Omental fat pad (tissue), 4 donors: Measurements from ENCODE around the gene CLK3. TPM values are rescaled to one million over a fixed set of nuclear protein-coding genes. Genes with fewer than 3 reads are reported as not detected.
"Not testable (repeated sequence)": the region's sequence is repeated elsewhere in the genome, so short reads cannot be mapped to it uniquely, and the experiment has no call there.

ENCODE experiments used
- ATAC-seq: fragments of 150-250 bp; one replicate; pipeline ENCODE4 v1.9.1; 2016; ENCODE audit warnings: mild to moderate bottlenecking, moderate library complexity; ENCODE audit not compliant: low FRiP score
- DNase-seq: peaks from one replicate; pipeline ENCODE4 v3.0.0-alpha.2; 2019; ENCODE audit warnings: low spot score
- CTCF ChIP-seq, 3 donors: fragments of 450-650 bp; IDR thresholded peaks; one replicate each; pipeline ENCODE4 v1.5.1; 2016 to 2017; ENCODE audit warnings: antibody characterized with exemption in 3 of 3, mild to moderate bottlenecking in 3 of 3, moderate library complexity in 2 of 3
- total RNA-seq, 4 donors: library from RNA; depleted of rRNA; stranded (reverse); fragments of >200 nt; gene quantifications; one replicate each; pipeline ENCODE4 v1.1.0, GENCODE V29; 2016

CLK3 gene
- total RNA-seq, 4 donors from 2014 or later: 83.8 to 153 (median 103) TPM

- DNase-seq (no peak), ATAC-seq (no peak)
- no peak for TF ChIP-seq CTCF (IDR thresholded peaks at IDR 0.05)
Observed at GRCh38 chr15:74655424-74655823, 39.8 kb downstream of the CLK3 start.

- ATAC-seq (no peak), DNase-seq (no peak)
- no peak for TF ChIP-seq CTCF (IDR thresholded peaks at IDR 0.05)
Observed at GRCh38 chr15:74656935-74657535, 41.4 kb downstream of the CLK3 start.

GRCh38 chr15:74657846-74658245 is 42.2 kb downstream of the CLK3 start:
- no peak for TF ChIP-seq CTCF (IDR thresholded peaks at IDR 0.05)
- ATAC-seq (no peak), DNase-seq (no peak)

GRCh38 chr15:74661280-74661679 is 45.6 kb downstream of the CLK3 start:
- ATAC-seq, DNase-seq: not testable (repeated sequence)

GRCh38 chr15:74662064-74662860 is 46.6 kb downstream of the CLK3 start:
- no peak for TF ChIP-seq CTCF (IDR thresholded peaks at IDR 0.05)
- DNase-seq: no peak
- ATAC-seq: no peak

- ATAC-seq (no peak), DNase-seq (no peak)
- no peak for TF ChIP-seq CTCF (IDR thresholded peaks at IDR 0.05)
Observed at GRCh38 chr15:74663303-74664027, 47.8 kb downstream of the CLK3 start.

GRCh38 chr15:74664028-74664616 is 48.5 kb downstream of the CLK3 start:
- no peak for TF ChIP-seq CTCF (IDR thresholded peaks at IDR 0.05)
- no peak for DNase-seq
- ATAC-seq: peak; percentile 81
